Lower lobe of right lung (tissue), 2 donors: ENCODE data around the gene RSBN1L. TPM values are rescaled to one million over a fixed set of nuclear protein-coding genes. Genes with fewer than 3 reads are reported as not detected.
"Not testable (repeated sequence)": the region's sequence is repeated elsewhere in the genome, so short reads cannot be mapped to it uniquely, and the experiment has no call there.

ENCODE experiments used
- ATAC-seq, 2 donors: fragments of 200-7000 bp; cut with Tn5 transposase; one replicate each; pipeline ENCODE4 v1.9.1; 2020 to 2022; ENCODE audit warnings: mild to moderate bottlenecking in 2 of 2, moderate library complexity in 2 of 2
- DNase-seq: peaks from one replicate; pipeline ENCODE4 v3.0.0-alpha.2; 2020
- H3K27ac ChIP-seq: fragments of 200-600 bp; one replicate; pipeline ENCODE4 v1.8.0; 2022
- H3K27me3 ChIP-seq: fragments of 200-600 bp; one replicate; pipeline ENCODE4 v1.8.0; 2022; ENCODE audit warnings: low read depth
- H3K36me3 ChIP-seq: fragments of 200-600 bp; one replicate; pipeline ENCODE4 v1.8.0; 2022; ENCODE audit warnings: mild to moderate bottlenecking
- H3K4me1 ChIP-seq: fragments of 200-600 bp; one replicate; pipeline ENCODE4 v1.8.0; 2022
- H3K4me3 ChIP-seq: fragments of 200-600 bp; one replicate; pipeline ENCODE4 v1.8.0; 2022; ENCODE audit warnings: mild to moderate bottlenecking
- H3K9me3 ChIP-seq: fragments of 200-600 bp; one replicate; pipeline ENCODE4 v1.8.0; 2022
- CTCF ChIP-seq: fragments of 200-600 bp; IDR thresholded peaks from one replicate; pipeline ENCODE4 v1.8.0; 2022; ENCODE audit warnings: antibody characterized with exemption, mild to moderate bottlenecking
- intact Hi-C: fragments of 100-400 bp; cut with DNase I; formaldehyde crosslinking; loops from one replicate; pipeline ENCODE4 v1.11.0; 2022
- total RNA-seq: library from RNA; stranded (reverse); fragmentation: NEBNext Ultra II Directional; extraction: Animal tissue kit (Norgen Biotek cat#: 25700); gene quantifications from one replicate; pipeline ENCODE4 v1.2.1, GENCODE V29; 2021
- donor health status: DM: no; HTN: yes; CAD: no; lungs with severe emphysema.

RSBN1L gene
- total RNA-seq, 1 donor from 2014 or later = 26.8 TPM

DNA sequence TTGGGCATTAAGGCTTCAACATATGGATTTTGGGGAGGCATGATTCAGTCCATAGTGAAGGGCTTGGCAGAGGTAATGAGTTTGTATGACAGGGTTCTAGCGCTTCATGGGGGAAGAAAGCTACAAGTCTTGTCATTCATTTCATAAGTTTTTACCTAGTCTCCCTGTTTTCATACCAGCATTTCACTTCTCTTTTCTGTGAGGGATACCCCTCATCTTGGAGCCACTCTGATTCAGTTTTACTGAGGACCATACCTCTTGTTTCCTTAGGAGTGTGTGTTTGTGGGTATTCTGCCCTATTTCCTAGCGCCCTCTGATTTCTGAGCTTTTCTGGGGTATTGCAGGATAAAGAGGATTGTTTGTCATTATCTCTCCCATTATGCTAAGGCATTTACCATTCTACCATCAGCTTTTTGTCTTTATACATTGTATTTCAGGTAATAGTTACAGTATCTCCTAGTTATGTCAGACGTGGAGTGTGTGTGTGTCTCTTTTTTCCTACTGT is 6.8 kb downstream of the RSBN1L start:
- Histone ChIP-seq H3K27me3 (no peaks in the 10 kb centered on the region), H3K9me3 (no peaks in the 10 kb centered on the region), H3K36me3 (peaks cover 8% of the 10 kb centered on the region), H3K4me3 (no peak overlapping the region), H3K27ac (no peak overlapping the region), H3K4me1 (peaks cover 52% of the 10 kb centered on the region)
- no peak for TF ChIP-seq CTCF
- intact Hi-C loops = no loop called here
- ATAC-seq = no peak
- no peak for DNase-seq

DNA sequence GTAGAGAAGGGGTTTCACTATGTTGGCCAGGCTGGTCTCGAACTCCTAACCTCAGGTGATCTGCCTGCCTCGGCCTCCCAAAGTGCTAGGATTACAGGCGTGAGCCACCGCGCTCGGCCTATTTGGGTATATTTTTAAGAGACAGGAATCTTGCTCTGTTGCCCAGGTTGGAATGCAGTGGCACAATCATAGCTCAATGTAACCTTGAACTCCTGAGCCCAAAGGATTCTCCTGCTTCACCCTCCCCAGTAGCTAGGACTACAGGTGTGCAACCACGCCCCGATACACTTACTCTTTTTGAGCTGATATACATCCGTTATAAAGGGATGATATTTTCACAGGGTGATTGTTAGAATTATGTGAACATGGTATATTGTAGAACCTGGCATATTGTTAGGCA is 7.4 kb downstream of the RSBN1L start:
- H3K36me3 ChIP-seq, intact Hi-C loops, H3K27ac ChIP-seq, H3K4me3 ChIP-seq, DNase-seq, ATAC-seq, H3K9me3 ChIP-seq, H3K27me3 ChIP-seq: not testable (repeated sequence)
- H3K4me1 ChIP-seq = peaks cover 45% of the 10 kb centered on the region

- no peak for DNase-seq
- no peak overlapping the region for H3K4me3 ChIP-seq
- no peak for ATAC-seq
- no peak for TF ChIP-seq CTCF
- no peaks in the 10 kb centered on the region for H3K27me3 ChIP-seq
- H3K27ac ChIP-seq = no peak overlapping the region
- peaks cover 21% of the 10 kb centered on the region for H3K36me3 ChIP-seq
- H3K4me1 ChIP-seq = peaks cover 17% of the 10 kb centered on the region
- no peaks in the 10 kb centered on the region for H3K9me3 ChIP-seq
- intact Hi-C loops = no loop called here
Observed at GRCh38 chr7:77707504-77707992, 11.3 kb downstream of the RSBN1L start.

DNA sequence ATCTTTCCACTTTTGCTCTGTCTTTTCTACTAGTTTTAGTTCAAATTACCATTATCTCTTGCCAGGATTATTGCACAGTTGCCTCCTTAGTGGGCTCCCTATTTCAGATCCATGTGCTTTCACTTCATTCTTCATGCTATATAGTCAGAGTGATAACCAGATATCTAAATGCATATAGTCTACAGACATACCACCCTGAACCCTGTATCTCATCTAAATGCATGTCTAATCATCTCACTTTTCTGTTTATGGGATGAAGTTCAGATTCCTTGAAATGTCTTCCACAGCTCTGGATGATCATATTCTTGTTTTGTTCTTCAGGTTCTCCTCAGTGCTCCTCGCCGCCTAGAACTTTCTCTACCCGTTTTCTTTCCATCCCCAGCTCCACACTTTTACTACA is 13.8 kb downstream of the RSBN1L start:
- ATAC-seq = no peak
- H3K4me3 ChIP-seq = no peak overlapping the region
- H3K36me3 ChIP-seq = peaks cover 21% of the 10 kb centered on the region
- no peaks in the 10 kb centered on the region for H3K27me3 ChIP-seq
- intact Hi-C loops = no loop called here
- TF ChIP-seq CTCF = no peak
- no peak overlapping the region for H3K27ac ChIP-seq
- H3K9me3 ChIP-seq = no peaks in the 10 kb centered on the region
- peaks cover 4% of the 10 kb centered on the region for H3K4me1 ChIP-seq
- no peak for DNase-seq

DNA sequence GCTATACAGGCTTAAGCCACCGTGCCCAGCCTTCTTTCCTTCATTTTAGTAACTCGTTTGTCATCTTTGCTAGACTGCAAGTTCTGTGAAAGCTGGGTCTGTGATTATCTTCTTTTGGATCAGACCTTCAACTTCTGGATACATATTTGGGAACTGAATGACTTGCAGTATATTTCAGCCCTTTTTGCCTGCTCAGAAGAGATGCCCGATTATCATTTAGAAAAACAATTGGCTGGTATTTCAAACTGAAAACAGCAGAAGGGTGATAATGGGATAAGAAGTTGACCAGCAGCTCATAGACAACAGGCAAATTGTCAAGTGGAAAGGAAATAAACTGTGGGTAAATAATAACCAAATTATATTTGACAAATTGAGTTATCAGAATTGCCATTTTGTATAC is 14.6 kb downstream of the RSBN1L start:
- H3K27me3 ChIP-seq = no peaks in the 10 kb centered on the region
- no peak overlapping the region for H3K4me3 ChIP-seq
- H3K9me3 ChIP-seq = no peaks in the 10 kb centered on the region
- H3K27ac ChIP-seq = no peak overlapping the region
- intact Hi-C loops = no loop called here
- peaks cover 21% of the 10 kb centered on the region for H3K36me3 ChIP-seq
- peaks cover 4% of the 10 kb centered on the region for H3K4me1 ChIP-seq
- no peak for DNase-seq
- TF ChIP-seq CTCF = no peak
- no peak for ATAC-seq

GRCh38 chr7:77714195-77714594 is 17.9 kb downstream of the RSBN1L start:
- intact Hi-C loops = no loop called here
- Histone ChIP-seq H3K4me3 (no peak overlapping the region), H3K27ac (no peak overlapping the region), H3K27me3 (no peaks in the 10 kb centered on the region), H3K4me1 (peaks cover 3% of the 10 kb centered on the region), H3K9me3 (no peaks in the 10 kb centered on the region), H3K36me3 (peaks cover 13% of the 10 kb centered on the region)
- DNase-seq = no peak
- ATAC-seq = no peak
- TF ChIP-seq CTCF = no peak

GRCh38 chr7:77714931-77715330 is 18.7 kb downstream of the RSBN1L start:
- H3K4me1 ChIP-seq, DNase-seq, H3K4me3 ChIP-seq, H3K9me3 ChIP-seq, intact Hi-C loops, H3K27me3 ChIP-seq, H3K27ac ChIP-seq: not testable (repeated sequence)
- peak in 1 of 2 donors; percentile 32 for ATAC-seq
- H3K36me3 ChIP-seq = peaks cover 13% of the 10 kb centered on the region
